HG02623 (cell line): ENCODE measurements around the gene MSRB3.
"Not testable (repeated sequence)": the region's sequence is repeated elsewhere in the genome, so short reads cannot be mapped to it uniquely, and the experiment has no call there.

Source experiments
- ATAC-seq: cut with Tn5 transposase; IDR thresholded peaks from one replicate; pipeline ENCODE4 v1.9.1; 2021; ENCODE audit warnings: moderate library complexity; ENCODE audit not compliant: unreplicated experiment

MSRB3 gene

DNA sequence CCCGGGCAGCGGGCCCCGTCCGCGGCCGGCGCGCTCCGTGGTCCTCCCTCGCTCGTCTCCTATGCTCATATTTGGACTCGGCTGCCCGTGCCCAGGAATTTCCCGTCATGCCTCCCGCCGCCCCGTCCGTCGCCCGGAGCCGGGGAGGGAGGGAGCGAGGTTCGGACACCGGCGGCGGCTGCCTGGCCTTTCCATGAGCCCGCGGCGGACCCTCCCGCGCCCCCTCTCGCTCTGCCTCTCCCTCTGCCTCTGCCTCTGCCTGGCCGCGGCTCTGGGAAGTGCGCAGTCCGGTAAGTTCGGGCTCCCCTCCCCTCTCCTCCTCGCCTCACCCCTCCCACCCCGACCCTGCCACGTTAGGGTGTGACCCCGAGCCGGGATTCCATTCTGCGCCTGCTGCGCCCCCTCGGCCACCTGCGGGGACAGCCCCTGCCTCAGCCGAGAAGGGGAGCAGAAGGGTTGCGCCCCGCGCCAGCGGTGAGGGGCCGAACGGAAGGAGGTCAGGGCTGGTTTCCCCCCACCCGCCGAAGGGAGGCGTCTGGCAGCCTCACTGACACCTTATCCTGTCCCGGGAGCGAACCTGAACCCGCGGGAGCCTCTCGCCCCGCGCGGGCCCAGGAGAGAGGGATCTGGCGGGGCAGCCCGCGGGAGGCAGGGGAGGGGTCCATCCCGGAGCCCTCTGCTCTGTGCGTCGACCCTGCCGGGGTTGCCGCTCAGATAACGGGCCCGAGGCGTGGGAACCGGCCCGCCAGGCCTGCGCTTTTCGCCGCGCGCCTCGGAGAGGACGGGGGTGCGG is at the start of gene MSRB3:
Gene MSRB3 (plus strand): TSS at position 108 of the 793 bp plus-strand sequence. CDS start 29,897 bp downstream, outside the sequence.
- no peak for ATAC-seq

DNA sequence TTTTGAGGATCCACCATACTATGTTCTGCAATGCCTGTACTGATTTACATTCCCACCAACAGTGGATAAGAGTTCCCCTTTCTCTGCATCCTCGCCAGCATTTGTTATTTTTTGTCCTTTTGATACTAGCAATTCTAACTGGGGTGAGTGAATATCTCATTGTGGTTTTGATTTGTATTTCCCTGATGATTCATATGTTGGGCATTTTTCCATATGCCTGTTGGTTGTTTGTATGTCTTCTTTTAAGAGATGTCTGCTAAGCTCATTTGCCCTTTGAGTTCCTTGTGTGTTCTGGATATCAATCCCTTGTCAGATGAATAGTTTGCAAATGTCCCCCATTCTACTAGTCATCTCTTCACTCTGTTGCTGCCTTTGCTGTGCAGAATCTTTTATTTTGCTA is 49.0 kb upstream of the MSRB3 start:
- no peak for ATAC-seq

DNA sequence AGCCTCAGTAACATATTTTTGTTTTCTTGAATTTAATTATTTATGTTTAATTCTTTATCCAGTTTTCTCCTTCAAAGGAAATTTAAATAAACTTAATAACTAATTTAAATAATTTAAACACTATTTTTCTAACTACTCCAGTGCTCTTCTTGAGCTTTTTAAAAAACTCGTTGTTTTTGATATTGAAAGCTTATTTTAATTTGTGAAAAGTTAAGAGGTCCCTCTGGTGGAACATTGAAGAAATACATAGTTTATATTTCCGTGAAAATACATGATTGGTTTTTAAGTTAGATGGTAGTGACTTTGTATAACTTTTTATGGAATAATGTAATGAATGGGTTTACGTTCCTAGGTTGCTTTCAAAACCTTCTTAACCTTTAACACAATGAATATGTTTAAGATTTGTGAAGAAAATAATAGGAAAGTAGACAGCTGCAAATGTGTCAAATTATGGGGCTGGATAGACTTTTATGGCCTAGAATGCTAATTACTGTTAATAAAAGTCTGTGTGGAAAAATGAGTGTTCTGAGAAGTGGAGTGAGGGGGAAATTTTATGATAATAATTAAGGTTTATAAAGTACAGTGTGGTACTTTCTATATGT is 45.9 kb upstream of the MSRB3 start:
- ATAC-seq, result no peak

DNA sequence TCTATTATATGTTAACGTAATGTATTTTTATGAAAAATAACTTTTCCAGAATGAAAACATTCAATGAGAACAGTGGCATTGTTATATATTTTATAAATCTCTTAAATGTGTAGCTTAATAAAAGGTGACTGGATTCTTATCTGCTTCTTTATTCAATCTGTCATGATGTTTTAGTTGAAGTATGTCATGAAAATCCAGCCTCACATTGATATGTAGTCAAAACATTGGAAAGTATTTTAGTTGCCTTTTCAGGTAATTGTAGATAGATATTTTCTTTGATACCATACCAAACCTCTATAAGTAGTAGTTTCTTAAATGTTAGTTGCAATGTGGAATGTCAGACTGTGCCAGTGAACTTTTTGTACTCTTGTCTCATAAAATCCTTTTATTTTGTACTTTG is 41.3 kb upstream of the MSRB3 start:
- ATAC-seq, result no peak

DNA sequence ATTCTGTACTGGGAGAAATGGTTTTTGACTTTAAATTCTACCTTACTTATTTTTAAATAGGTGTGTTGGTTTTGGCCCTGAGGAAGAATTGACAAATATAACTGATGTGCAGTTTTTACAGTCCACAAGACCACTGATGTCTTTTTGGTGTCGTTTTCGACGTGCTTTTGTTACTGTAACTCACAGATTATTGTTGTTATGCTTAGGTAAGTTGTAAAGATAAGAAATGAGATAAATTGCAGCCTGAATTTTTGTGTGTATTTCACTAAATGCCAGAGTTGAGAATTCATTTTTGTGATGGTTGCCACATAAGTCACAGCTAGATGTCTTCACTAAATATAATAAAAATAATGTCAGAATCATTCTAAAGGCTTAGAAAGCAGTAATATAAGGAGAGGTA is 39.9 kb upstream of the MSRB3 start:
- ATAC-seq, result no peak

DNA sequence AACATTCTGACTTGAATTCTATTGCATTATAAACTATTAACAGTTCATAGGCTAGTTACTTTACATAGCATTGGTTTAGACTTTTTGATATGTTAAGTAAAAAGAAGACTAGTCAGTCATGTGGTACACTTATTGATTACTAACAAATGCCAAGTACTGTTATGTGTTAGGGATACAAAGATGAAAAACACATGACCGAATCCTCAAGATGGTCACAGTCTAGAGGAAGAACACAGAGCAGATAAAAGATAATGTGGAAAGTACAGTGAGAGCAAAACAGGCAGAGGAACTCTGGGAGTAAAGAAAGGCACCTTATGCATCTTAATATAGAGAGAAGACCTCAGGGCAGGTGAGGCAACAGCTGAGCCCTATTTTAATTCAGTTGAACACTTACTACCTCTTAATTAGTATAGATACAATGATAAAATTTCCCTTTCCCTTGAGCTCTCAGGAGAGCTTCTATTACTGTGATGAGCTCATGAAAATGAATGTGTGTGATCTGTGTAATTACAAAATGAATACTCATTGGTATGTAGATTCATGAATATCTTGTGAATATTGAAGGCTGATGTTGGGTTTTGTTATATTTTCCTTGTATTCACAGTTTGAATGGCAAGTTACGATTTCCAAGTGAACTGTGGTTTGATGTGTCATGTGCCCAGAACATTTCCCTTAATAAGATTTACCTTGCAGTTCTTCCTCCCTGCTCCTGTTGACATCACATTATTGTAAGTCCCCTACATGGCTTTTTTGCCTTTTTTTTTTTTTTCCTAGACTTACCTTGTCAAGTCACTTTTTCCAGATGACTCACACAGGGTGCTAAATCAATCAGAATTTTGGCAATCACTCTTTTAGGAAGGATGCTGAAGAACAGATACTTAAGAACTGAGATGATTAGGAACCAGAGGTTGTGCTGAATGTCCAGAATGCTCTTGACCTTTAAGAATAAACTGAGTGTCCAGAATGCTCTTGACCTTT is 29.5 kb upstream of the MSRB3 start:
- no peak for ATAC-seq

DNA sequence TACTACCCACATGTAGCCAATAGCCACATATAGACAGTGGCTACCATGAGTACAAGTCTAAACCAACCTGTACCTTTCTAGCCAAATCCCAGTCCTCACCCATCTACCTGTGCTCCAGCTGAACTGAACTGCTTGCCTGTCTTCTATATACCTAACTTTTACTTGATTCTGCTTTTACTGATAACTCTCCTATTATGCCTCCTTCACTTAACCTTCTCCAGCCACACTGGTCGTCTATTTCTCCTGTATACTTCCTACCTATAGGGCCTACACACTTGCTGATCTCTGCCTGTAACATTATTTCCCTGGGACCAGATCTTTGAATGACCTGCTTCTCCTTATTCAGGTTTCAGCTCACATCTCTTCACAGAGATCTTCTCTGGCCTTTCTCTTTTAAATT is 26.0 kb upstream of the MSRB3 start:
- ATAC-seq, result no peak

DNA sequence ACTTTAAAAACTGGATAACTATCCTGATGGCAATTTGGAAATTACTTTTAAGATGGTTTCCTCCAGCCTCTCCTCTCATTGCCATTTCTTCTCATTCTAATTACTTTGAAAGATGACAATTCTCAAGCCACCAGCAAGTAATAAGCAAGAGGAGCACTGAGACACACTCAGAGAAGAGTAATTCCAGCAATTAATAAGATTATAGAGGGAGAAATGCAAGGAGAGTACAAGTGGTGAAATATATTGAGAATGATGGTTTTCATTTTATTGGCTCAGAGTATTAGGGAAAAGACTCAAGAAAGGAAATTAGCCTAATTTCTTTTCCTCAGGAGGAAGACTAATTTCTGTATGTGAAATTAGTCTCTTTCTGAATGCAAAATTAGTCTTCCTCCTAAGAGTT is 20.5 kb upstream of the MSRB3 start:
- ATAC-seq, result no peak

DNA sequence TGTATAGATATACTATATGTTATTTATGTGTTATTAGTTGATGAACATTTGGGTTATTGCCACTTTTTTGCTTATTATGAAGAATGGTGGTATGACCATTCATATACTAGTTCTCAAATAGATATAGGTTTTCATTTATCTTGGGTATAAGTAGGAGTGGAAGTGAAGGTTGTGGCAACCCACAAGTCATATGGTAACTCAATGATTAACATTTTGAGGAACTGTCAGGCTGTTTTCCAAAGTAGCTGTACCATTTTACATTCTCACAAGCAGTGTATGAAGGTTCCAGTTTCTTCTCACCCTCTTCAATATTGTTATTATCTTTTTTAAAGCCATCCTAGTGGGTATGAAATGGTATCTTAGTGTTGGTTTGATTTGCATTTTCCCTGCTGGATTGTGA is 19.0 kb upstream of the MSRB3 start:
- ATAC-seq, result no peak

DNA sequence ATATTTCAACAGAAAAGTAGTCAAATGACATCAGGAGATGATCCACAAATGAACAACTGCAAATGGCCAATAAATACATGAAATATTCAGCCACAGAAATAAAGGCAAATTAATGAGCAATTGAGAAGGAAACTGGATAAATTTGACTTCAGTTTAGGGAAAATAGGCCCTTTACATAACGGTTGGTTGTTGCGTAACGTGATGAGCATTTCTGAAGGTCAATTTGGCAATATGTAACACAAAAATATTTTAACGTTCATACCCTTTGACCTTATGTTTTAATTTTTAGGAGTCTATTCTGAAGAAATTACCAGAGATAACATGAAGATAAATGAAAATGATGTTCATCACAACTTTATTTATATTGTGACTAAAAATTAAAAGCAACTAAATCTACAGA is 14.7 kb upstream of the MSRB3 start:
- no peak for ATAC-seq

DNA sequence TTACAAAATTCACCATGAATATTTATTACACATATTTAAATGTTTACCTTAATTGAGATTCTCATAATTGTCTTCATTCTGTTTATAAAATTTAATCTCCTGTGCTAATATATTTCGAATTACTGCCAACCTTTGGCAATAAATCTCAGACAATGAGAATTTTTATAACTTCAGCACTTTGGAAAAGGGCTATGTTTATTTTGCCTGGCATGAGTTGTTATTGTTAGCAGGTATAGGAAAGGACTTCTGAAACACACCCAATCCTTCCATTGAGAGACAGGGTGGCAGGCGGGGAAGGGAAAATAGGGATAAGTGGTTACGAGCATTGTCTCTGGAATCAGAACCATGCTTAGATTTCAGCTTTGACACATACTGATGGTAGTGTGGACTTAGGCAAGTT is 12.1 kb upstream of the MSRB3 start:
- ATAC-seq, result no peak

DNA sequence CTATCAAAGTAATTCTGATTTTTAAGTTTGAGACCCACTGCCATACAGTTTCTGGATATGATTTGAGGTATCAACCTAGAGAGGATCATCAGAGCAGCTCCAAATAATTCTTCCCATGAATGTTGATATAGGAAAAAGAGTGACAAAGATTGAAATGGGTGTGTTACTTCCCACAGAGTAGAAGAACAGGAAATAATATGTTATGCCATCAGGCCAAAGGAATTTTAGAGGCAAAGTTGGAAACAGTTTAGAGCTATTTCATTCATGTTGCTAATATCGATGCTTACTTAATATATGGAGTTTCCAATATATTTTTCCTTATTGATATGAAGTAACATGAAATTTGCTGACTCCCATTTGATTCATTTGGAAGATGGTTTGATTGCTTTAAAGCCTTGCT is 8.9 kb upstream of the MSRB3 start:
- no peak for ATAC-seq

DNA sequence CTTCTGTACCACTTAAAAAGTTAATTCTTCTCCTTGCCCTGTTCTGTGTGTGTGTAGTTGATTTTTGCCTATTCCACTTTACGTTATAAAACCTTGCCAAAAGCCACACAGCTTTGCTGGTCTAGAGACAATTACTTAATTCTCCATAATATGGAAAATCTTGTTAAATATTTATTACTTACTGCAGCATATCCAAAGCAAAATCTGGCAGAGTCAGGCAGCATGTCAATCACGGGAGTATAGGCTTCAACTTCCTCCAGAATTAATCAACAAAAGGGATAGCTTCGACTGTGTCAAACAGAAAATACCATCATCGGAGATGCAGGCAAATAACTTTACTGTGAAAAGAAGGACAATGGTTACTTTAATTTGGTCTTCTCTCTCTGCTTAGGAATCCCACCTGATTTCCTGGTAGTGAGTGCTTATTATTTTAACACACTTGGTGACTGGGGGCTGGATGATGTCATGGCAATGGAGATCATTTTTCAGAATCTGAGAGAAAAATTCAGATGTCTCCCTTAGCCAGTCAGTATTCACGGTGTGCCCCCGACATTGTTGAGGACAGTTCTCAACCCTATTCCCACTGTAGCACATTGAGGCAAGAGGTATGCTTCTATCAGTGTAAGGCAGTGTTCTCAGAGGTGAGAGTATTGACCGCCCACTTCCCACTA is 3.7 kb upstream of the MSRB3 start:
- no peak for ATAC-seq

DNA sequence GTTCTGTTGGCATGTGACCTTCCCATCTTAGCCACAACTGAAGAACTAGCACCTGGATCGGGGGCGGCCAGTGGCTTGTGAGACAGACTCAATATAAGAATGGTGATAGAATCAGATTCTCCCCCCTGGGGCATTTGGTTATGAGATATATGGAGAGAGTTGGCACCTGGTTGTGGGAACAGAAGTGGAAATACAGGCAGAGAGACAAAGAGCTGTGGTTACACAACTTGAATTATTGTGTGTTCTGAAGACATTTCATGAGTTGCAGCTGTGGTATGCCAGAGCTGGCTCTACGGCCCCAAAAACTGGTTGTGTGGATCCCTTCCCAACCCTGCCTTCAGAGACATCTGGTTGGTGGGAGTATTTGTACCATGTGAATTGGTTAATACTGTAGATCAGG is 2.9 kb upstream of the MSRB3 start:
- no peak for ATAC-seq

DNA sequence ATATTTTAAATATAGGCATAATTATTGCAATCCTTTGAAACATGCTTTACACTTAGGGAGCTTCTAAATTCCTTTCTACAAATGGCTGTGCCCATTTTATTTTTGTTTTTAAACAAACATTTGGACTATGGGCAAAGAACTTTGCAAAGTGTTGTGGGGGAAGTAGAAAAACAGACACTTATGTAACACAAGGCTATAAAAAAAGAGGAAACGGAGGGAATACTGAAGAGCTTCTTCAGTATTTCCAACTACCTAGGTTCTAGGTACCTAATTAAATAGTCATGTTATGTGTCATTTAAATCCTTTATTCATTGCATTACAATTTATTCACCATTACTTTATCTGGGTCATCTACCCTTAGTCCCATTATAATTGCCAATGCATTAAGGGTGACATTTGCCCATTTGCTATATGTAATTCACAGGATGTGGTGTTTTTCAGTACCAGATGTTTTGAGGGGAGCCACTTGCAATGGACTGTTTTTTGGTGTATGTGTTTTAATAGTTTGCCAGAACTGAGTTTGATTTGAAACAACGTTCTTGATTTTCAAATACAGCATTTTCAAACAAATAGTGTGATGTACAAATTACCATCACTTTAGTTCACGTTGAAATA is 1.5 kb upstream of the MSRB3 start:
- ATAC-seq, result no peak

DNA sequence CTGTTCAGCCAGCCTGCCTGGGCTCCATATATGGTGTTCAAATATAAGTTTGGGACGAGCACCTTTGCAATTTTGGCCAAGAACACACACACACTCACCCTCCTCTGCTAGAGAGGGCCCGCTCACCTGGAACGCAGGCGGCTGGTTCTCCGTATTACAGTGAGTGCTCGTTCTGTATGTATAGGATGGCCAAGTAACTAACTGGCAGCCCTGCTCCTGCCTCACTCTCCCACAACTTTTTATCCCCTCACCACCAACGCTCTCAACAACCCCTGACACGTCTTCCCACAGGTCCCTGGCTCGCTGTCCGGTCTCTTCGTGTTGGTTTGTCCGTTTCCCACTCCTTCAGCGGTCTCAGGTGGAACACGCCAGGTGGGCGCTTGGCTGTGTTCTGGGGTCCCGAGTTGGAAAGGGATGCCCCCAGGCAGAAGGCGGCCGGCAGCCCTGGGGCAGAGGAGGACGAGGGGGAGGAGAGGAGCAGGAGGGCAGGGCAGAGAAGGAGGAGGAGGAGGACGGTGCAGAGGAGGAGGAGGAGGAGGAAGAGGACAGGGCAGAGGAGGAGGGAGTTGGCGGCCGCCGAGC is 398 bp upstream of the MSRB3 start:
- ATAC-seq, result no peak

DNA sequence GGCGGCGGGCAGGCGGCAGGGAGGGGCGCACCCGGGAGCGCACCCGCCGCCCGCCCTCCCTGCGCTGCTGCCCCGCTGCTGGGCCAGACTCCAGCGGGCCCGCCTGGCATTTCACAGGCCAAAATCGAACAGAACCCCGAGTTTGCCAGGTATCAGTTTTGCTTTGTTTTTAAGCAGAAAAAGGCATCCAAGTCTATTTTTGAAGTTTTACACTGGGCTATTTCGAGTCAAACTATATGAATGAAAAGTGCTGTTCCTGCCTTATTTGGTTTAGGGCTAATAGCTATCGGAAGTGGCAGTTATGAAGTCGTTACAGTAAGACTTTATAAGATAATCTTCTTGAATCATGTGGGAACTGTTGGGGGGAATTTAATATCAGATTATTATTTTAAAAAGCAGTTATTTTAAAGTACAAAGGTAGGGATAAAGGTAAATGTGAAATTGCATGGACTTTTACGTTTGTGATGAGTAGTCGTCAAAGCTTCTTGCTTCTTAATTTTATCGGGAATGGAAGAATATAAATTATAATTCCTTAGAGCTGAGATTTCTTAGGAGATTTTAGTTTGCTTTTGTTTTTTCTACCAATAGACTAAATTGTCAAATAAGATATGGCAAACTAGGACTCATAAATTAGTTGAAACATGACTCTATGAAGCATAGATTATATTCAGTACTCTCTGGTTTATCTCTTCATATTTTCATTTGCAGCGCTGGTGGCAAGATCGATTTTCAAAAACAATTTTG is 1.1 kb downstream of the MSRB3 start:
- no peak for ATAC-seq

DNA sequence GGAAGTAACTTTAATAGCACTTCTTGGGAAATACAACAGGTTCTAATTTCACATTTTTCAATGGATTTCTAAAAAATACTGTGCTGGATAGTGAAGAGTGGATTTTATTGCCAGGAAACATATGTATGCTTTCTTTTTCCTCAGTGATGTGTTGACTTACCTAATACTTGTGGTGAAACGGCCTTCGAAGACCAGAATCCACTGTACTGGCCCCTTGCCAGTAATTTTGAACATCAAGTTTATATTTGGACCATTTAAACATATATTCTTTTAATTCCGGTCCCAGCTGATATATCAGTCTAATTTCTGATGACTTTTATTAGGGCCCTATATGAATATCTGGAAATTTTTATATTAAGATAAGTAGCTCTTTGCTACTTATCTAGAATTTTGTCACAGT is 1.8 kb downstream of the MSRB3 start:
- ATAC-seq, result no peak

DNA sequence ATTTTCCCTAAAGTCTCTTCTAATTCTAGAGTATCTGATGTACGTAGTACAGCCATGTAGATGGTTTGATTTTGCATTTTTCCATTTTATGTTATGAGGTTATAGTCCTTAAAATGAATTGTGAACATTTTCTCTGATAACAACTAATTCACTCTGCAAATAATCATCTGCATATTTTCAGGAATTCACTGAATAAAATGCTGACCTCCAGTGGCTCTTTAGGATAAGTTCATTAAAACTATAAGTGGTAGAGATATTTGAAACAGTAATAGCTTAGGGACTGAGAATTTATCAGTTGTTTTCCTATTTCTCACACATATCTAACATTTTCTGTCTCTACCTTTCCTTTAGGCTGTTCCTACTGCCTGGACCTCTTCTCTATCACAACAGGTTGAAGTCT is 4.4 kb downstream of the MSRB3 start:
- no peak for ATAC-seq

DNA sequence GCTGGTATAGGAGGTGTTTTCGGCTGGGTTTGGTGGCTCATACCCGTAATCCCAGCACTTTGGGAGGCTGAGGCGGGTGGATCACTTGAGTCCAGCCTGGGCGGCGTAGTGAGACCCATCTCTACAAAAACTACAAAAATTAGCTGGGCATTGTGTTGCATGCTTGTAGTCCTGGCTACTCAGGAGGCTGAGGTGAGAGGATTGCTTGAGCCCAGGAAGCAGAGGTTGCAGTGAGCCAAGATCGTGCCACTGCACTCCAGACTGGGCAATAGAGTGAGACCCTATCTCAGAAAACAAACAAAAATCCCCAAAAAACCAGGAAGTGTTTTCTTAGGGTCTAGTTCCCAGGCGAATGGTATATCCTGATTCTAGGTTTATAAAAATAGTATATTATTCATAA is 7.0 kb downstream of the MSRB3 start:
- not testable (repeated sequence) for ATAC-seq
